Fibroblast of lung (primary cell): ENCODE results near the gene SFMBT2. TPM values are rescaled to one million over a fixed set of nuclear protein-coding genes. Genes with fewer than 3 reads are reported as not detected.
A peak's percentile ranks its signal among the peaks of the same experiment; 100 is the strongest.

Experiments used
- DNase-seq, 2 donors: peaks; one replicate each; pipeline versions ENCODE4 v3.0.0 to v3.0.0-alpha.2; 2010; ENCODE audit warnings: low read depth in 2 of 2
- H2AFZ ChIP-seq: 2 replicates; pipeline ENCODE4 v1.5.1; 2012; ENCODE audit warnings: low read length, control low read depth, inconsistent platforms
- H3K27ac ChIP-seq: 2 replicates; pipeline ENCODE4 v1.5.1; 2011; ENCODE audit warnings: low read length, control low read depth; ENCODE audit not compliant: insufficient read depth
- H3K27me3 ChIP-seq: 2 replicates; pipeline ENCODE4 v1.5.1; 2011; ENCODE audit warnings: mild to moderate bottlenecking, low read length; ENCODE audit not compliant: control insufficient read depth, insufficient read depth
- H3K36me3 ChIP-seq: 2 replicates; pipeline ENCODE4 v1.5.1; 2011; ENCODE audit warnings: low read length; ENCODE audit not compliant: control insufficient read depth, insufficient read depth
- H3K4me1 ChIP-seq: 2 replicates; pipeline ENCODE4 v1.5.1; 2011; ENCODE audit warnings: low read length; ENCODE audit not compliant: control insufficient read depth, insufficient read depth; ENCODE audit errors: extremely low read depth
- H3K4me2 ChIP-seq: 2 replicates; pipeline ENCODE4 v1.5.1; 2011; ENCODE audit warnings: low read length, control low read depth; ENCODE audit not compliant: insufficient read depth; ENCODE audit errors: extremely low read depth
- H3K4me3 ChIP-seq, 4 experiments: fragments of 200-600 bp in 1 of 4; sonication (generic) in 1 of 4; replicated peaks in 1 of 4; 2 replicates each; pipeline ENCODE4 v1.5.1; 2011 to 2016; ENCODE audit warnings: low read length in 4 of 4, low read depth in 3 of 4, mild to moderate bottlenecking in 3 of 4, control low read depth in 2 of 4, inconsistent platforms in 1 of 4, mixed read lengths in 1 of 4; ENCODE audit not compliant: insufficient read depth in 1 of 4; ENCODE audit errors: control extremely low read depth in 1 of 4
- H3K79me2 ChIP-seq: 2 replicates; pipeline ENCODE4 v1.5.1; 2012; ENCODE audit warnings: mild to moderate bottlenecking, low read length, inconsistent platforms; ENCODE audit not compliant: control insufficient read depth, insufficient read depth
- H3K9ac ChIP-seq: 2 replicates; pipeline ENCODE4 v1.5.1; 2011; ENCODE audit warnings: mild to moderate bottlenecking, low read length, control low read depth; ENCODE audit not compliant: insufficient read depth
- H3K9me3 ChIP-seq: 2 replicates; pipeline ENCODE4 v1.5.1; 2012; ENCODE audit warnings: low read depth, low read length; ENCODE audit not compliant: control insufficient read depth, insufficient read depth
- H4K20me1 ChIP-seq: 2 replicates; pipeline ENCODE4 v1.5.1; 2011; ENCODE audit warnings: low read length; ENCODE audit not compliant: control insufficient read depth, insufficient read depth; ENCODE audit errors: extremely low read depth
- CTCF ChIP-seq, 2 donors: IDR thresholded peaks in 1 of 2; conservative IDR thresholded peaks in 1 of 2; 1 replicate in 1 of 2; 2 replicates in 1 of 2; pipeline ENCODE4 v1.5.1; 2011 to 2012; ENCODE audit warnings: low read length in 2 of 2, control low read depth in 1 of 2, inconsistent platforms in 1 of 2, low read depth in 1 of 2, mild to moderate bottlenecking in 1 of 2
- EZH2 ChIP-seq: IDR thresholded peaks from 2 replicates; pipeline ENCODE4 v1.5.1; 2012; ENCODE audit warnings: low read length, control low read depth, mild to moderate bottlenecking; ENCODE audit errors: missing control alignments
- polyA plus RNA-seq, 2 donors: library from polyadenylated mRNA; depleted of rRNA in 1 of 2; stranded (reverse) in 1 of 2; unstranded in 1 of 2; fragments of >200 nt; gene quantifications; 2 replicates each; pipeline ENCODE4 v1.2.1, GENCODE V29; 2011 to 2012; ENCODE audit warnings: missing spikeins in 1 of 2
- total RNA-seq: library from RNA; depleted of rRNA; stranded (reverse); fragments of >200 nt; gene quantifications from 2 replicates; pipeline ENCODE4 v1.2.1, GENCODE V29; 2014

Gene SFMBT2
- total and polyA plus RNA-seq, 2 donors (not counting 1 experiment from before 2014, with no cell fraction given) = 0.52 to 2.5 TPM

- no peaks in the 10 kb centered on the region for H3K9me3 ChIP-seq
- H4K20me1 ChIP-seq = no peaks in the 10 kb centered on the region
- H2AFZ ChIP-seq = no peak overlapping the region
- no peak overlapping the region for H3K9ac ChIP-seq
- no peaks in the 10 kb centered on the region for H3K79me2 ChIP-seq
- no peak overlapping the region for H3K4me3 ChIP-seq
- no peak for DNase-seq
- H3K27ac ChIP-seq = no peak overlapping the region
- H3K36me3 ChIP-seq = no peaks in the 10 kb centered on the region
- TF ChIP-seq EZH2 (no peak), CTCF (conservative IDR thresholded peaks at IDR 0.05 in 1 of 2, IDR thresholded peaks at IDR 0.05 in 1 of 2; ENCODE audit: low read depth in 1 of 2, low read length in 2 of 2) (no peak)
- H3K4me2 ChIP-seq = no peak overlapping the region
- H3K4me1 ChIP-seq = no peaks in the 10 kb centered on the region
- H3K27me3 ChIP-seq = peaks cover 2% of the 10 kb centered on the region
Measured at GRCh38 chr10:7417807-7418206, 7.0 kb upstream of the SFMBT2 start.

- Histone ChIP-seq H3K4me1 (no peaks in the 10 kb centered on the region), H2AFZ (no peak overlapping the region), H3K36me3 (no peaks in the 10 kb centered on the region), H3K79me2 (no peaks in the 10 kb centered on the region), H3K9me3 (no peaks in the 10 kb centered on the region), H3K4me3 (no peak overlapping the region), H3K27me3 (peaks cover 8% of the 10 kb centered on the region), H3K27ac (no peak overlapping the region), H3K4me2 (no peak overlapping the region), H4K20me1 (no peaks in the 10 kb centered on the region), H3K9ac (no peak overlapping the region)
- peak; percentile 41 to 83 for DNase-seq
- TF ChIP-seq CTCF (conservative IDR thresholded peaks at IDR 0.05 in 1 of 2, IDR thresholded peaks at IDR 0.05 in 1 of 2; ENCODE audit: low read depth in 1 of 2, low read length in 2 of 2) (peak; percentile 13 to 52), EZH2 (no peak)
Measured at GRCh38 chr10:7417103-7417623, 6.3 kb upstream of the SFMBT2 start.

- H3K4me3 ChIP-seq = no peak overlapping the region
- H3K4me1 ChIP-seq = no peaks in the 10 kb centered on the region
- no peak overlapping the region for H3K27ac ChIP-seq
- no peaks in the 10 kb centered on the region for H3K79me2 ChIP-seq
- no peak overlapping the region for H3K4me2 ChIP-seq
- H3K9ac ChIP-seq = no peak overlapping the region
- H3K36me3 ChIP-seq = no peaks in the 10 kb centered on the region
- H3K27me3 ChIP-seq = peaks cover 19% of the 10 kb centered on the region
- H2AFZ ChIP-seq = no peak overlapping the region
- DNase-seq = no peak
- no peaks in the 10 kb centered on the region for H3K9me3 ChIP-seq
- H4K20me1 ChIP-seq = no peaks in the 10 kb centered on the region
- TF ChIP-seq EZH2 (no peak), CTCF (conservative IDR thresholded peaks at IDR 0.05 in 1 of 2, IDR thresholded peaks at IDR 0.05 in 1 of 2; ENCODE audit: low read depth in 1 of 2, low read length in 2 of 2) (no peak)
Measured at GRCh38 chr10:7414766-7415165, 3.9 kb upstream of the SFMBT2 start.
